IPS DF 6.9 (cell line): ENCODE measurements around the gene JSRP1.

Source experiments
- DNase-seq: peaks from one replicate; pipeline ENCODE4 v3.0.0-alpha.2; 2013; ENCODE audit warnings: low read depth, low spot score
- H3K27ac ChIP-seq: one replicate; pipeline ENCODE4 v1.5.1; 2013; ENCODE audit warnings: low read length, control low read depth
- H3K27me3 ChIP-seq: 2 replicates; pipeline ENCODE4 v1.6.1; 2013; ENCODE audit warnings: mild to moderate bottlenecking, low read length; ENCODE audit not compliant: control insufficient read depth, insufficient read depth
- H3K36me3 ChIP-seq: 2 replicates; pipeline ENCODE4 v1.6.1; 2013; ENCODE audit warnings: low read length; ENCODE audit not compliant: control insufficient read depth, insufficient read depth
- H3K4me1 ChIP-seq: 2 replicates; pipeline ENCODE4 v1.6.1; 2013; ENCODE audit warnings: low read length; ENCODE audit not compliant: control insufficient read depth, insufficient read depth
- H3K4me3 ChIP-seq: 2 replicates; pipeline ENCODE4 v1.5.1; 2013; ENCODE audit warnings: mild to moderate bottlenecking, low read length
- H3K9me3 ChIP-seq: 2 replicates; pipeline ENCODE4 v1.6.1; 2013; ENCODE audit warnings: low read length, inconsistent platforms; ENCODE audit not compliant: control insufficient read depth, insufficient read depth
- WGBS: extraction: QIAGEN DNeasy Blood & Tissue Kit; methylation state at CpG from one replicate; pipeline ENCODE4 v1.1.7; 2013; ENCODE audit warnings: mixed read lengths, missing lambda C conversion rate; ENCODE audit not compliant: insufficient read length, insufficient coverage; 5-methylcytosine and 5-hydroxymethylcytosine counted together

Gene JSRP1

GRCh38 chr19:2245273-2245672 is 10.9 kb downstream of the JSRP1 start:
- WGBS: no CpG with 5 or more reads among the region's 15 CpGs
- no peak overlapping the region for H3K27ac ChIP-seq
- peaks cover 40% of the 10 kb centered on the region for H3K36me3 ChIP-seq
- H3K9me3 ChIP-seq: no peaks in the 10 kb centered on the region
- H3K4me3 ChIP-seq: no peak overlapping the region
- no peaks in the 10 kb centered on the region for H3K4me1 ChIP-seq
- DNase-seq: no peak
- no peaks in the 10 kb centered on the region; the same call in 1 of the 2 replicates for H3K27me3 ChIP-seq

GRCh38 chr19:2244486-2244885 is 11.7 kb downstream of the JSRP1 start:
- Histone ChIP-seq H3K27me3 (no peaks in the 10 kb centered on the region), H3K4me1 (no peaks in the 10 kb centered on the region), H3K9me3 (no peaks in the 10 kb centered on the region), H3K27ac (no peak overlapping the region), H3K36me3 (peaks cover 40% of the 10 kb centered on the region), H3K4me3 (no peak overlapping the region)
- DNase-seq: no peak
- WGBS: no CpG with 5 or more reads among the region's 21 CpGs

- no peak overlapping the region for H3K27ac ChIP-seq
- no peak overlapping the region for H3K4me3 ChIP-seq
- no peaks in the 10 kb centered on the region for H3K4me1 ChIP-seq
- no peak for DNase-seq
- peaks cover 40% of the 10 kb centered on the region for H3K36me3 ChIP-seq
- no peaks in the 10 kb centered on the region for H3K27me3 ChIP-seq
- no CpG with 5 or more reads among the region's 12 CpGs for WGBS
- H3K9me3 ChIP-seq: no peaks in the 10 kb centered on the region
Measured at GRCh38 chr19:2244125-2244411, 12.1 kb downstream of the JSRP1 start.

- Histone ChIP-seq H3K27ac (no peak overlapping the region), H3K4me1 (no peaks in the 10 kb centered on the region; the same call in 1 of the 2 replicates), H3K4me3 (no peak overlapping the region), H3K27me3 (no peaks in the 10 kb centered on the region), H3K36me3 (peaks cover 40% of the 10 kb centered on the region), H3K9me3 (no peaks in the 10 kb centered on the region)
- DNase-seq: no peak
- no CpG with 5 or more reads among the region's 32 CpGs for WGBS
Measured at GRCh38 chr19:2243274-2244124, 12.7 kb downstream of the JSRP1 start.

GRCh38 chr19:2242816-2243215 is 13.4 kb downstream of the JSRP1 start:
- Histone ChIP-seq H3K9me3 (no peaks in the 10 kb centered on the region), H3K4me3 (no peak overlapping the region), H3K36me3 (peaks cover 40% of the 10 kb centered on the region), H3K27ac (no peak overlapping the region), H3K27me3 (no peaks in the 10 kb centered on the region), H3K4me1 (no peaks in the 10 kb centered on the region; the same call in 1 of the 2 replicates)
- DNase-seq: no peak
- no CpG with 5 or more reads among the region's 8 CpGs for WGBS

GRCh38 chr19:2242092-2242537 is 14.1 kb downstream of the JSRP1 start:
- Histone ChIP-seq H3K4me1 (no peaks in the 10 kb centered on the region; the same call in 1 of the 2 replicates), H3K27me3 (no peaks in the 10 kb centered on the region), H3K4me3 (no peak overlapping the region), H3K36me3 (peaks cover 35% of the 10 kb centered on the region), H3K9me3 (no peaks in the 10 kb centered on the region), H3K27ac (no peak overlapping the region)
- no peak for DNase-seq
- WGBS: no CpG with 5 or more reads among the region's 12 CpGs

- Histone ChIP-seq H3K4me3 (no peak overlapping the region), H3K27ac (no peak overlapping the region)
Measured at GRCh38 chr19:2240881-2241760, 15.1 kb downstream of the JSRP1 start.

GRCh38 chr19:2239771-2240770 is 16.1 kb downstream of the JSRP1 start:
- no CpG with 5 or more reads among the region's 34 CpGs for WGBS
- no peak overlapping the region for H3K4me3 ChIP-seq
- no peaks in the 10 kb centered on the region for H3K27me3 ChIP-seq
- H3K36me3 ChIP-seq: peaks cover 17% of the 10 kb centered on the region
- no peaks in the 10 kb centered on the region; the same call in 1 of the 2 replicates for H3K4me1 ChIP-seq
- no peak for DNase-seq
- no peak overlapping the region for H3K27ac ChIP-seq
- no peaks in the 10 kb centered on the region for H3K9me3 ChIP-seq

More at GRCh38 chr19:2240881-2241760, 15.1 kb downstream of the JSRP1 start:
- H3K27me3 ChIP-seq: no peaks in the 10 kb centered on the region
- peaks cover 26% of the 10 kb centered on the region for H3K36me3 ChIP-seq
- no peak for DNase-seq
- WGBS: no CpG with 5 or more reads among the region's 41 CpGs
- H3K9me3 ChIP-seq: no peaks in the 10 kb centered on the region
- H3K4me1 ChIP-seq: no peaks in the 10 kb centered on the region; the same call in 1 of the 2 replicates

- Histone ChIP-seq H3K27me3 (no peaks in the 10 kb centered on the region), H3K36me3 (peaks cover 10% of the 10 kb centered on the region), H3K4me1 (no peaks in the 10 kb centered on the region; the same call in 1 of the 2 replicates), H3K4me3 (no peak overlapping the region), H3K9me3 (no peaks in the 10 kb centered on the region), H3K27ac (no peak overlapping the region)
- no CpG with 5 or more reads among the region's 10 CpGs for WGBS
- no peak for DNase-seq
Measured at GRCh38 chr19:2239173-2239572, 17.0 kb downstream of the JSRP1 start.

- Histone ChIP-seq H3K4me1 (no peaks in the 10 kb centered on the region; the same call in 1 of the 2 replicates), H3K27me3 (no peaks in the 10 kb centered on the region), H3K36me3 (peaks cover 5% of the 10 kb centered on the region; the same call in 1 of the 2 replicates), H3K4me3 (no peak overlapping the region), H3K9me3 (no peaks in the 10 kb centered on the region), H3K27ac (no peak overlapping the region)
- WGBS: no CpG with 5 or more reads among the region's 6 CpGs
- no peak for DNase-seq
Measured at GRCh38 chr19:2237869-2238153, 18.4 kb downstream of the JSRP1 start.
